WTC11 (cell line): Measurements from ENCODE around the gene ASTN2. TPM values are rescaled to one million over a fixed set of nuclear protein-coding genes. Genes with fewer than 3 reads are reported as not detected.

Experiments
- ATAC-seq: fragments of 200-7000 bp; cut with Tn5 transposase; 2 replicates; pipeline ENCODE4 v1.10.0; 2021; ENCODE audit warnings: mild to moderate bottlenecking, moderate library complexity
- CTCF ChIA-PET: fragments of 300-600 bp; sonication (Branson Sonifier 250); formaldehyde crosslinking; loops from one replicate; lab custom pipeline; 2021; ENCODE audit warnings: antibody characterized with exemption; lab: Charles Lee
- POLR2A ChIA-PET: fragments of 350-600 bp; sonication (Branson Sonifier 250); formaldehyde crosslinking; loops from one replicate; lab custom pipeline; 2021; ENCODE audit warnings: antibody characterized with exemption; lab: Charles Lee
- DNase-seq: peaks from one replicate; pipeline ENCODE4 v3.0.0; 2021; ENCODE audit warnings: low spot score
- H3K27ac Mint-ChIP-seq: 2 replicates; pipeline ENCODE4 v1.8.0; 2021; ENCODE audit warnings: mixed read lengths
- H3K27me3 Mint-ChIP-seq: 2 replicates; pipeline ENCODE4 v1.8.0; 2021; ENCODE audit warnings: low read depth, mild to moderate bottlenecking, moderate library complexity, mixed read lengths
- H3K36me3 Mint-ChIP-seq: 2 replicates; pipeline ENCODE4 v1.8.0; 2021; ENCODE audit warnings: mixed read lengths
- H3K4me1 Mint-ChIP-seq: 2 replicates; pipeline ENCODE4 v1.8.0; 2022; ENCODE audit warnings: mixed read lengths
- H3K4me3 Mint-ChIP-seq: 2 replicates; pipeline ENCODE4 v1.8.0; 2021; ENCODE audit warnings: mild to moderate bottlenecking, moderate library complexity, mixed read lengths
- H3K9me3 Mint-ChIP-seq: 2 replicates; pipeline ENCODE4 v1.8.0; 2021; ENCODE audit warnings: mixed read lengths
- ARID4B ChIP-seq: sonication (generic); formaldehyde crosslinking; IDR thresholded peaks from 2 replicates; pipeline ENCODE4 v1.8.0; 2023; ENCODE audit warnings: missing genetic modification reagents, mild to moderate bottlenecking, borderline replicate concordance
- ATF1 ChIP-seq: sonication (generic); formaldehyde crosslinking; IDR thresholded peaks from 2 replicates; pipeline ENCODE4 v1.8.1; 2023; ENCODE audit warnings: mild to moderate bottlenecking, moderate library complexity, missing genetic modification reagents
- ATF6 ChIP-seq: sonication (generic); formaldehyde crosslinking; IDR thresholded peaks from 2 replicates; pipeline ENCODE4 v1.8.1; 2023; ENCODE audit warnings: mild to moderate bottlenecking, missing genetic modification reagents
- ETV6 ChIP-seq: sonication (generic); formaldehyde crosslinking; IDR thresholded peaks from 2 replicates; pipeline ENCODE4 v1.8.1; 2022; ENCODE audit warnings: mild to moderate bottlenecking, missing genetic modification reagents
- IRF2 ChIP-seq: sonication (generic); formaldehyde crosslinking; IDR thresholded peaks from 2 replicates; pipeline ENCODE4 v1.8.0; 2022; ENCODE audit warnings: low read depth, missing genetic modification reagents, borderline replicate concordance
- JAZF1 ChIP-seq: fragments of 250-450 bp; sonication (Bioruptor Pico); IDR thresholded peaks from 2 replicates; pipeline ENCODE4 v1.9.0; 2021; ENCODE audit warnings: moderate library complexity, mild to moderate bottlenecking, inconsistent platforms
- KAT7 ChIP-seq: sonication (generic); formaldehyde crosslinking; IDR thresholded peaks from 2 replicates; pipeline ENCODE4 v1.8.1; 2023; ENCODE audit warnings: missing genetic modification reagents, mild to moderate bottlenecking, borderline replicate concordance
- NFYB ChIP-seq: sonication (generic); formaldehyde crosslinking; conservative IDR thresholded peaks from 2 replicates; pipeline ENCODE4 v1.8.0; 2022; ENCODE audit warnings: low read depth, missing genetic modification reagents
- PREB ChIP-seq: sonication (generic); formaldehyde crosslinking; IDR thresholded peaks from 2 replicates; pipeline ENCODE4 v1.8.1; 2022; ENCODE audit warnings: mild to moderate bottlenecking, missing genetic modification reagents, moderate library complexity, borderline replicate concordance
- PRRX2 ChIP-seq: fragments of 250-450 bp; sonication (Bioruptor Pico); IDR thresholded peaks from 2 replicates; pipeline ENCODE4 v1.8.0; 2021; ENCODE audit warnings: mild to moderate bottlenecking
- SOX15 ChIP-seq: fragments of 250-450 bp; sonication (Bioruptor Pico); IDR thresholded peaks from 2 replicates; pipeline ENCODE4 v1.9.0; 2021; ENCODE audit warnings: mild to moderate bottlenecking
- TEAD1 ChIP-seq: sonication (generic); formaldehyde crosslinking; IDR thresholded peaks from 2 replicates; pipeline ENCODE4 v1.8.0; 2022; ENCODE audit warnings: mild to moderate bottlenecking, missing genetic modification reagents
- TEAD4 ChIP-seq: sonication (generic); formaldehyde crosslinking; IDR thresholded peaks from 2 replicates; pipeline ENCODE4 v1.8.0; 2022; ENCODE audit warnings: mild to moderate bottlenecking, missing genetic modification reagents
- USF1 ChIP-seq: sonication (generic); formaldehyde crosslinking; IDR thresholded peaks from 2 replicates; pipeline ENCODE4 v1.8.0; 2022; ENCODE audit warnings: mild to moderate bottlenecking, missing genetic modification reagents
- ZNF219 ChIP-seq: sonication (generic); formaldehyde crosslinking; IDR thresholded peaks from 2 replicates; pipeline ENCODE4 v1.8.0; 2023; ENCODE audit warnings: missing genetic modification reagents, mild to moderate bottlenecking, borderline replicate concordance
- ZNF416 ChIP-seq: fragments of 250-450 bp; sonication (Bioruptor Pico); IDR thresholded peaks from 2 replicates; pipeline ENCODE4 v1.9.0; 2021; ENCODE audit warnings: mild to moderate bottlenecking, inconsistent platforms
- total RNA-seq: library from RNA; stranded (reverse); gene quantifications from 3 replicates; pipeline ENCODE4 v1.2.3, GENCODE V29; 2021

The ASTN2 gene
- total RNA-seq, 1 experiment from 2014 or later: 16.2 TPM

- ATAC-seq: no peak
- DNase-seq: no peak
- Mint-ChIP-seq H3K4me3 (no peak overlapping the region), H3K4me1 (peaks cover 41% of the 10 kb centered on the region), H3K9me3 (no peaks in the 10 kb centered on the region), H3K36me3 (no peaks in the 10 kb centered on the region), H3K27ac (no peak overlapping the region), H3K27me3 (no peaks in the 10 kb centered on the region)
- no peak for TF ChIP-seq TEAD1 (CRISPR knock-in tag)
- no peak for TF ChIP-seq ZNF219
- no peak for TF ChIP-seq TEAD4 (CRISPR knock-in tag)
- TF ChIP-seq PRRX2: no peak
- no peak for TF ChIP-seq IRF2 (CRISPR knock-in tag)
- no peak for TF ChIP-seq KAT7 (CRISPR knock-in tag)
- TF ChIP-seq ATF1 (CRISPR knock-in tag): no peak
- no peak for TF ChIP-seq ARID4B (CRISPR knock-in tag)
- CTCF ChIA-PET: no interaction called here
- POLR2A ChIA-PET: no interaction called here
Measured at GRCh38 chr9:116987721-116988485, 427.0 kb downstream of the ASTN2 start.

GRCh38 chr9:116986015-116986414, 428.8 kb downstream of the ASTN2 start:
- DNase-seq (no peak), ATAC-seq (peak; percentile 16; the same call in 1 of the 2 replicates)
- ChIA-PET POLR2A (no interaction called here), CTCF (interaction anchor here (0.7 kb wide), 1 partner anchor 13 kb away, joined by 4 read pairs; no protein-coding TSS in a partner anchor)
- Mint-ChIP-seq H3K4me3 (no peak overlapping the region), H3K9me3 (no peaks in the 10 kb centered on the region), H3K4me1 (peaks cover 33% of the 10 kb centered on the region), H3K36me3 (no peaks in the 10 kb centered on the region), H3K27ac (no peak overlapping the region), H3K27me3 (no peaks in the 10 kb centered on the region)
- TF ChIP-seq SOX15 (CRISPR knock-in tag) (no peak), ZNF416 (no peak), ETV6 (CRISPR knock-in tag) (0 out of 2 replicates have a peak, but pooled peaks have one; percentile 63)

- Mint-ChIP-seq H3K36me3 (no peaks in the 10 kb centered on the region), H3K4me3 (no peak overlapping the region), H3K4me1 (peaks cover 29% of the 10 kb centered on the region), H3K27me3 (no peaks in the 10 kb centered on the region)
- POLR2A ChIA-PET: no interaction called here
- CTCF ChIA-PET: interaction anchor here (0.6 to 0.9 kb wide), 2 partner anchors 32 to 125 kb away, joined by 3 read pairs; no protein-coding TSS in a partner anchor
- DNase-seq: no peak
- TF ChIP-seq ZNF219 (no peak), JAZF1 (no peak), ATF6 (no peak), USF1 (CRISPR knock-in tag) (no peak), NFYB (no peak), PREB (no peak)
- TF ChIP-seq, all 79 proteins: peak for 0
- no peak overlapping the region for H3K27ac Mint-ChIP-seq
- no peaks in the 10 kb centered on the region for H3K9me3 Mint-ChIP-seq
- peak; percentile 51; the same call in 1 of the 2 replicates for ATAC-seq
Measured at GRCh38 chr9:116985596-116985995, 429.3 kb downstream of the ASTN2 start.
